ENCODE measurements around the gene LMNB1.
A peak's percentile ranks its signal among the peaks of the same experiment; 100 is the strongest.
"Not testable (repeated sequence)": the region's sequence is repeated elsewhere in the genome, so short reads cannot be mapped to it uniquely, and the experiment has no call there.

Gene LMNB1

GRCh38 chr5:126776499-126777256 is at the start of gene LMNB1:
LMNB1 (plus strand) TSS chr5:126777136; CDS start chr5:126777509, 373 bp downstream.
- no peak for TF ChIP-seq CTCF (IDR thresholded peaks at IDR 0.05)
- H2AFZ ChIP-seq: peak within 1 kb of the TSS; percentile 97
- peak within 1 kb of the TSS; percentile 93 for H3K27ac ChIP-seq
- no peaks in the 10 kb centered on the region for H3K9me3 ChIP-seq (ENCODE audit: control insufficient read depth, low read length)
- no peaks in the 10 kb centered on the region for H3K27me3 ChIP-seq (ENCODE audit: control insufficient read depth, insufficient read depth, low read length)
- peak within 1 kb of the TSS; percentile 86 for H3K4me2 ChIP-seq (ENCODE audit: low read length)
- peak within 1 kb of the TSS; percentile 33 for H3K9ac ChIP-seq
- peak within 1 kb of the TSS; percentile 86 for H3K4me3 ChIP-seq (ENCODE audit: low read depth, low read length)
- H3K79me2 ChIP-seq: peaks cover 6% of the 10 kb centered on the region
- H3K4me1 ChIP-seq: no peaks in the 10 kb centered on the region
- no peaks in the 10 kb centered on the region for H3K36me3 ChIP-seq (ENCODE audit: control insufficient read depth, insufficient read depth, low read length)

GRCh38 chr5:126732716-126733115 is 44.2 kb upstream of the LMNB1 start:
- H3K9me3 ChIP-seq (ENCODE audit: control insufficient read depth, low read length): no peaks in the 10 kb centered on the region
- TF ChIP-seq CTCF (IDR thresholded peaks at IDR 0.05): no peak
- H3K79me2 ChIP-seq: no peaks in the 10 kb centered on the region

GRCh38 chr5:126734573-126734972 is 42.4 kb upstream of the LMNB1 start:
- not testable (repeated sequence) for H3K36me3 ChIP-seq (ENCODE audit: control insufficient read depth, insufficient read depth, low read length); H3K79me2 ChIP-seq; H3K4me3 ChIP-seq (ENCODE audit: low read depth, low read length); H3K9ac ChIP-seq; H3K27me3 ChIP-seq (ENCODE audit: control insufficient read depth, insufficient read depth, low read length); H2AFZ ChIP-seq; H3K9me3 ChIP-seq (ENCODE audit: control insufficient read depth, low read length); H3K27ac ChIP-seq; H3K4me1 ChIP-seq; H3K4me2 ChIP-seq (ENCODE audit: low read length)

More at GRCh38 chr5:126732716-126733115, 44.2 kb upstream of the LMNB1 start:
- Histone ChIP-seq H3K27me3 (ENCODE audit: control insufficient read depth, insufficient read depth, low read length) (no peaks in the 10 kb centered on the region), H2AFZ (no peak overlapping the region), H3K9ac (no peak overlapping the region), H3K4me2 (ENCODE audit: low read length) (no peak overlapping the region), H3K36me3 (ENCODE audit: control insufficient read depth, insufficient read depth, low read length) (no peaks in the 10 kb centered on the region), H3K4me3 (ENCODE audit: low read depth, low read length) (no peak overlapping the region), H3K4me1 (no peaks in the 10 kb centered on the region), H3K27ac (no peak overlapping the region)

- H3K4me2 ChIP-seq (ENCODE audit: low read length): no peak overlapping the region
- TF ChIP-seq CTCF (IDR thresholded peaks at IDR 0.05): no peak
- H3K4me3 ChIP-seq (ENCODE audit: low read depth, low read length): no peak overlapping the region
- no peak overlapping the region for H3K9ac ChIP-seq
- H3K27ac ChIP-seq: no peak overlapping the region
- H3K36me3 ChIP-seq (ENCODE audit: control insufficient read depth, insufficient read depth, low read length): no peaks in the 10 kb centered on the region
- H3K9me3 ChIP-seq (ENCODE audit: control insufficient read depth, low read length): no peaks in the 10 kb centered on the region
- H3K27me3 ChIP-seq (ENCODE audit: control insufficient read depth, insufficient read depth, low read length): no peaks in the 10 kb centered on the region
- H3K79me2 ChIP-seq: no peaks in the 10 kb centered on the region
- H2AFZ ChIP-seq: no peak overlapping the region
- H3K4me1 ChIP-seq: no peaks in the 10 kb centered on the region
Measured at GRCh38 chr5:126736141-126736540, 40.8 kb upstream of the LMNB1 start.

- no peak overlapping the region for H3K4me3 ChIP-seq (ENCODE audit: low read depth, low read length)
- peaks cover 6% of the 10 kb centered on the region for H3K4me1 ChIP-seq
- TF ChIP-seq CTCF (IDR thresholded peaks at IDR 0.05): no peak
- H2AFZ ChIP-seq: no peak overlapping the region
- no peaks in the 10 kb centered on the region for H3K36me3 ChIP-seq (ENCODE audit: control insufficient read depth, insufficient read depth, low read length)
- H3K9me3 ChIP-seq (ENCODE audit: control insufficient read depth, low read length): no peaks in the 10 kb centered on the region
- no peaks in the 10 kb centered on the region for H3K79me2 ChIP-seq
- H3K27me3 ChIP-seq (ENCODE audit: control insufficient read depth, insufficient read depth, low read length): no peaks in the 10 kb centered on the region
- H3K4me2 ChIP-seq (ENCODE audit: low read length): no peak overlapping the region
- no peak overlapping the region for H3K9ac ChIP-seq
- no peak overlapping the region for H3K27ac ChIP-seq
Measured at GRCh38 chr5:126741361-126741760, 35.6 kb upstream of the LMNB1 start.
